Measurements from ENCODE around the gene CARS1. TPM values are rescaled to one million over a fixed set of nuclear protein-coding genes. Genes with fewer than 3 reads are reported as not detected.

Gene CARS1
- total RNA-seq, 1 donor from 2014 or later = 84.1 TPM

DNA sequence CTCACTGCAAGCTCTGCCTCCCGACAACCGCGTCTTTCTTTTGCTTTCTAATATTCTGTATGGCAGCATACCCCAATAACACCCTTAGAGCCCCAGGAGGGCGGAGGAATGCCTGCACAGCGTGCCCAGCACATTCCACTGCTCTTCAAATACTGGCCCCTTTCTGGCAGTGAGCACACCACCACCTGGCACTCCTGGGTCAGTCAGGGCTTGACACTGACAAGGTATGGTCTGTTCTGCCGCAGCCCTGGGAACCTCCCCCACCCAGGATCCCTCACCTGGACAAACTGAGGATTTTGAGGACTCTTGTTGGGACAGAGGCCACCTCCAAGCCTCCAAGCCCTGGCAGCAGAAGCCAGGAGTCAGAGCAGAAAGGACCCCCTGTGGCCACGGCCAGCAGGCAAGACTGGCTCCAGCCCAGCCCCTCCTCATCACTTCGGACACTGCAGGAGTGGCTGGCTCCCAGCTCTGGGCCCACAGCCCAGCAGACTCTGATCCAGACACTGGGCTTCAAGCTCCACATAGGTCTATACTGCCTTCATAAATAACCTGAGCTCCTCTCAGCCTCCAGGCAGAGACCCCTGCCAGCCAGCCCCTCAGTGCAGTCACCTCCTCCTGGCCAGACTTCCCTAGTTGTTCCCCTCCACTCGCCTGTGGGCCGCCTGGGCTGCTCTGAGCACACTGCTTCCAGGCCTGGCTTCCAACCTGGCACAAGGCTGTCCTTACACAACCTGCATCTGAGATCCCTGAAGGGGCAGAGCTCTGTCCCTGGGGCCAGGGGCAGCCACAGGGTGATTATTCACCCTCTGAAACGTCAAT lies 14.5 kb downstream of the CARS1 start:
- intact Hi-C loops (cut with micrococcal nuclease) = no loop called here

DNA sequence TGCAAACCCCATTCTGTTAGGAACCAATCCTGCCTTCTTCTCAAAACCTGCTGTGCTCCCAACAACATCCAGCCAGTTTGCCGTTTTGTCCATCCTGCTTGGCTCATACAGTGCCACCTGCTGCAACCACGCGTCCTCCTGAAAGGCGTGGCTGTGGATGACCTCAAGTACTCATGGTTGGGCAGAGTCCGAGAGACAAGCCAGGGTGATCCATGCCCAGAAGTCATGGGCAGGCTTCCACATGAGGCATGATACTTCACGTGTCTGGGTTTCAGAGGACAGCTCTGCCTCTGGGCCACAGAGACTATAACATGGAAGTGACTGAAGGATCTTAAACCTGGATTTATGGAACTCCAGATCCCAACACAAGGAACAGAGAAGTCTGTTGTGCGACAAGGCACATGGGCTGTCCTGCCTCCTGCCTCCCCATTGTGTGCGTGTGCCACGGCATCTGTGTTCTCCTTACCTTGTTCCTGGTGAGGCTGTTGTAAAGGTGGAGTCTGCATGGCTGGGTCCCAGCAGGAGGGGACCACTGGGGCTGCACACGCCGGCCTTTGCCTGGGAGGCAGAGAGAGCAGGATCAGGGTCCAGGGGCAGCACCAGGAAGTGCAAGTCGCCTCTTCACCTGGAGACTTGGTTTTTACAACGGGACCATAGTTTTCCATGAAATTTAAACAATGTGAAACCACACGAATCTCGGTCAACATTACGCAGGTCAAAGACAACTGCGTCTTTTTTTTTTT lies 15.4 kb downstream of the CARS1 start:
- intact Hi-C loops (cut with micrococcal nuclease) = no loop called here

DNA sequence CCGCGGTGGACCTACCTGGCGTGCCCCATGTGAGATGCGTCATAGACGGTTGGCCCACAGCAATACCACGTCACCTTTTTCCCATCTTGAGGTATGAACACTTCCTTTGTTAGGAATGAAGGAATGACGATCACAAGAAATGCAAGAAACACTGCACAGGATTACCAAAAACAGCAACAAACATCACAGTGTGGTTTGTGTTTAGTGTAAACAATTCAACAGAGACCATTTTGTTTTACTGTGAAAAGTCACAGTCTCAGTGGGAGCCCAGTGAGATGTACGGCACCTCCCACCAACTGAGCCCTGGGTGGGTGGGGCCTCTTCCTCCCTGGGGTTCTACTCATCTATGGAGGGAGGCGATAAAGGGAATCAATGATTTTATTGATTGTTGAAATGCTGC lies 16.3 kb downstream of the CARS1 start:
- intact Hi-C loops (cut with micrococcal nuclease) = no loop called here

DNA sequence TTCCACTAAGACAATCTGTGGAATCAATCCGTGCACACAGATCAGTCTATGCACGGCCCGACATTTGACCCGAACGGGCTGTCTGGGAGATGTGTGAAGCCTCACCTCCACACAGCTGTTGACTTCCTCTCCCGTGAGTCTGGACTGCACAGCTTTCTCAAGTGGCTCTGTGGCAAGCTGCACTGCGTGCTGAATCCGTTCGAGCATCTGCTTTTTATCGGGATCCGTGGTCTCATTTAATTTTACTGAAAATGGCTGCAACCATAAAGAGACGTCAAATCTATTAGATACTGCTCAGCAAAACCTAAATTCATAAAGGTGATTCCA lies 19.3 kb downstream of the CARS1 start:
- intact Hi-C loops (cut with micrococcal nuclease) = loop anchor here (1.0 to 5.0 kb wide), 5 partner anchors 11 to 369 kb away; partner anchors contain the start of gene CARS1

DNA sequence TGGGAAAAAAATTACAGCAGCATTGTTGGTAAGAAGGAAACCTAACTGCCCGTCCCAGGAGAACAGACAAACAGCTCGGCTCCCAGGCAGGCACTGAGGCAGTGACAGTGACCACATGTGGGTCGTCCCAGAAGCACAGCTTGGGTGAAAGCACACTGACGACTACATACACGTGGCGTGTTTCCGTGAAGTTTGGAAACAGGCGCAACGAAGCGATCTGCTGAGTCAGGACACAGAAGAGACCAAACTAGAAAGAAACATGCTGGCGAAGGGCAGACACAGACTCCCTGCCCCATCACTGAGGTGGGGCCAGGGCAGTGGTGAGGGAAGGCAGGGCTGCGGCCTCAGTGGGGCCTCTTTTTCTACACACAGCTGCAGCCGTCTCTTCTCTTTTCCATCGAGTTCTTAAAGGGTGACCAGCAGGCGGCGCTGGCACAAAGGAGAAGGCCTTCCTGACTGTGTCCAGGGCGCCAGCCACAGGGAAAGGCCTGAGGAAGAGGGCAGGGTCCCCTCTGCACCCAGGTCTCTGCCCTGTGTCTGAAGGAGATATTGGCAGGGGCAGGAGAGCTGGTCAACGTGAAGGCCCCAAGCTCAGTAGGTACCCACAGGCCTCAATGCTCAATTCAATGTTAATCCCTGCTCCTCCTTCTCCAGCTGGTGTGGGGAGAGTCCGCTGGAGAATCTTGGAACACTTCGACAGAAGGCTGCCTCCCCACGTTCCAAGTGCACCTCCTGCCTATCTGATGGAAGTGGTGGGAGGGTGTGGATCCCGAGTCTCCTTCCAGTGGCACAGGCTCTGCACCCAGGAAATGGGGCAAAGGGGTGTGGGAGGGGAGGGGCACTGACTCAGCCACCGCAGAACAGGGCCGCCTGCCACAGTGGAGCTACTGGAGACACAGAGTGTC lies 19.9 kb downstream of the CARS1 start:
- intact Hi-C loops (cut with micrococcal nuclease) = loop anchor here (1.0 to 5.0 kb wide), 5 partner anchors 12 to 370 kb away; partner anchors contain the start of gene CARS1

DNA sequence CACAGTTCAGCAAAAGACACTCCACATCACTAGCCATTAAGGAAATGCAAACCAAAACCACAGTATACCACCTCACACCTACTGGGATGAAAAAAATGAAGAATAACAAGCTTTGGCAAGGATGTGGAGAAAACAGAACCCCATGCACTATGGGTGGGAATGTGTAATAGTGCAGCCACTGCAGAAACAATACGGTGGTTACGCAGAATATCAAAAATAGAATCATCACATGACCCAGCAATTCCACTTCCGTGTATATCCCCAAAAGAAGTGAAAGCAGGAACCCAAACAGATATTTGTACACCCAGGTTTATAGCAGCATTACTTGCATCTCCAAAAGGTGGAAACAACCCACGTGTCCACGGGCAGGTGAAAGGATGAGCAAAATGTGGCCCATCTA lies 20.8 kb downstream of the CARS1 start:
- intact Hi-C loops (cut with micrococcal nuclease) = loop anchor here (2.0 to 5.0 kb wide), 2 partner anchors 20 to 371 kb away; partner anchors contain the start of gene CARS1

DNA sequence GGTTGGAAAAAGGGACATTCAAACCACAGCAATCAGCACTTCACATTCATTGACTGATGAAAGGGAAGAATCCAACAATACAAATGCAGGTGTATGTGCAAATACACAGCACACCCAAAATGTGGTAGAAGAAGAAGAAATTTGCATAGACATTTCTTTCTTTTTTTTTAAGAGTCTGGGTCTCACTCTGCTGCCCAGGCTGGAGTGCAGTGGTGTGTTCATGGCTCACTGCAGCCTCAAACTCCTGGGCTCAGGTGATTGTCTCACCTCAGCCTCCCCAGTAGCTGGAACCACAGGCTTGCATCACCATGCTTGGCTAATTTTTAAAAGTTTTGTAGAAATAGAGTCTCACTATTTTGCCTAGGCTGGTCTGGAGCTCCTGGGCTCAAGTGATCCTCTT lies 21.9 kb downstream of the CARS1 start:
- intact Hi-C loops (cut with micrococcal nuclease) = loop anchor here (5.0 kb wide), 1 partner anchor 372 kb away; no protein-coding TSS in a partner anchor

DNA sequence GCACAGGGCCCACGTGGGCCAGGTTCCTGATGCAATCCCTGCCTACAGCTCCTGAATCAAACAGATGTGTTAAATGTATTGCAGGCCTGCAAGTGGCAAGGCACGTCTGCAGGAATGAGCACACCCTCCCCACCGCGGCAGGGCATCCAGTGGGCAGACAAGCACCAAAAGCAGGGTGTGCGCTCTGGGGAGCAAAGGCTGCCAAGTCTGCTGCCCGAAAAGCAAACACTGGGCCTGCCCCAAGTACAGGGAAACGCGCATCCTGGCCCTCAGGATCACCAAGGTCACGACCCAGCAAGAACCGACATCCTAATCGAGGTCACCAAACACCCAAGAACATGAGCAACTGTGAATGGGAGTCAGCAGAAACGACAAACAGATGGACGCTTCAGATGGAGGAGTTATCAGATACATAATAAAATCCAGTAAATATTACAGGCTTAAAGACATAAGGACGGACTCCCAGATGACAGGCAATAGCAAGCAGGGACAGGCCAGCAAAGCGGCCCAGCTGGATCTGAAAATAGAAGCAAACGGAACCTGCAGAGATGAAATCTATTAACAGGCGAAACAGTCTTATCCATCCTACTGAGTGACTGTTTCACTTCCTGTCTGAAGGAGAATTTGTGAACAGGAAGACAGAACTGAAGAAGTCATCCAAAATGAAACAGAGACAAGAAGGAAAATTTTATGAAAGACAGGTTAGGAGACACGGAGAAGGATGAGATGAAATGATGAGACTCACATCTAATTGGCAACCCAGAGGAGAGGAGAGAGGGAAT lies 26.7 kb downstream of the CARS1 start:
- intact Hi-C loops (cut with micrococcal nuclease) = no loop called here

DNA sequence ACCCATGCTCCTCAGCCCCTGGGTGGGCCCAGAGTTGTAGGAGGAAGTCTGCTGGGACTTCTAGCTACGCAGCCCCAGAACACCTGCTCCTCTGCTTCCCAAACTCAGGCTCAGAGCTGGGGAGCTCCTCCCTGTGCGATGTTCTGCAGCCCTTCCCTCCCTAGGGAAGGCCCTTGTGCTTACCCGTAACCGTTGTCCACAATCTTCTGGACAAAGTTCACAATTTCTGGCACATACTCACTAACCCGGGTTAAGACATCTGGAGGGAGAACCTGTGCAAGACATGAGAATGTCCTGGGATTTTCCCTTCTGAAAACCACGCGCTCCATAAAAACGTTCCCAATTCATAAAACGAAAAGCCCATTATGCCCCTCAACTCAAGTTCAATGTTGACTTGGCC lies 28.4 kb downstream of the CARS1 start:
- intact Hi-C loops (cut with micrococcal nuclease) = no loop called here

DNA sequence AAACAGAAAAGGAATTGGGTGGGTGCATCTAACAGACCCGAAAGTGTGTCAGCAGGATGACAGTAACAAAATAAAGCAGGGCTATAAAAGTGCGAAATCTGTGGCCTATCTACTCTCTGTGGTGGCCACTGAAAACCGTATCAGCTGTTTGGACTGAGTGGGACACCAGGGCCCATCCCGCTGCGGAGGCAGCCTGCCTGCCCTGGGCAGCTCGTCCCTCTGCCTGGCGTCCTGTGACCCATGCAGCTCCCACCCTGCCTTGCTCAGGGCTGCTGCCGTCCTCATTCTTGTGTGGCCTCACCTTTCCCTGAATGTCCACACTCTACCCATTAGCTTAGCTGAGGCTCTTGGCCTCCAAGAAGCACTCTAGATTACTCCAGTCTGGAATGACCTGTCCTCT lies 30.4 kb downstream of the CARS1 start:
- intact Hi-C loops (cut with micrococcal nuclease) = no loop called here

DNA sequence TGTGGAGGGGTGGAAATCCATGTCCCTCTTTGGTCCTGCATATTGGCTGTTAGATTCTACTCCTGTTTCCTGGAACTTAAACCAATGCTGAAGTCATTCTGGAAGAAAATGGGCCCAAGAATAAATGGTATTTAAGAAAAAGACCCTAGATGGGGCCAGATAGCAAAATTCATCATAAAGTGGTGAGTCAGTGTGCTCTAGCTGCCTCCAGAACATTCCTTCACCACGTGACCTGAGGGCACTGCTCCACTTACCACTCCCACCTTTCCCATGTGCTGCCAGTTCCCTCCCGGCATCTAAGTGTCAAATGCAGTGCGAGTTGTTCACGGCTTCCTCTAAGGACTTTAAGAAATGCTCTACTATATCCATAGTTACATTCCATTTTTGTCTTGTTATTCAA lies 34.2 kb downstream of the CARS1 start:
- intact Hi-C loops (cut with micrococcal nuclease) = loop anchor here (1.0 kb wide), 2 partner anchors 9 to 31 kb away; partner anchors contain the start of gene NAP1L4

DNA sequence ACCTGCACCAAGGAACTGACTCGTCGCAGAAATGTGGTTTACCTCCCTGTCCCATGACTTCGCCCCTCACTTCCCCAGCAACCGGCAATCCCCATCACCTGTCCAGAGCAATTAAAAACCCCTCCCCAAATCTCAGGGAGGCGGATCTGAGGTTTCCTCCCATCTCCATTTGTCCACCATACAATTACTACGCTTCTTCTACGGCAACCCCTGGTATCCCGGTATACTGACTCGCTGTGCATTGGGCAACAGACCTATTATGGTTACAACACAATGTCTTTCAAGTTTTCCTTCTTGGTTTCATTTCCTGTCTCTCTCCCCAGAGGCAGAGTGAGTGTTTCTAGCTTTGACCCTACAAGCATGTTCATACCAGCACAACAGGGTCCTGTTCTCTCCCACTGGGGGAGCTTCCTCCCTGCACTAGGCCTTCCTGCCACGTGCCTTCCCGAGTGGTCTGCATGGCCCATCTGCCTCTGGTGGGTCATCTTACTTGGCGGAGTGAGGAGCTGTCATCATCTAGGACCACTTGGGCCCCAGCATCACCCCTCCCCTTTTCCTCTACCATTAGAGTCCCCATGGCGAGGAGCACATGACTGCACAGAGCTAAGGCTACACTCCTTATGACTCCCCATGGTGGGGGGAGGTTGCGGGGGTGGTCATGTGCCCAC lies 34.8 kb downstream of the CARS1 start:
- intact Hi-C loops (cut with micrococcal nuclease) = loop anchor here (1.0 kb wide), 2 partner anchors 8 to 30 kb away; partner anchors contain the start of gene NAP1L4

DNA sequence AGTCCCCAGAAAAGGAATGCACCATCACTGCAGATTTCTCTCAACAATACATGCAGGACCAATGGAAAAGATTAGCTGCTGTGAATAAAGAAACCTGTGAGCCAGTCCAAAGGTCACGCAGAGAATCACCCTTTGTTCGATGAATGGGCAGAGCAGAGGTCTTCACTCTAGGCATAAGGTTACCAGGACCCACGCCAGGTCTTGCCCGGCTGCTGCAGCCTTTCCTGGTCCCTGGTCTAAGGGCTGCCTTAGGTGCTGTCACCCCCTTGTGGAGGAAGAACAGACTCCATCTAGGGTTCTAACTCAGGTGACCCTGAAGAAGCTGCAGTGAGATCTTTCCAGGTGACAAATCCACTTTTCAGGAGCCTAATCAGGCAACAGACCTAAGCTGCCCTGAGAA lies 36.1 kb downstream of the CARS1 start:
- intact Hi-C loops (cut with micrococcal nuclease) = loop anchor here (1.0 kb wide), 3 partner anchors 46 to 488 kb away; no protein-coding TSS in a partner anchor

DNA sequence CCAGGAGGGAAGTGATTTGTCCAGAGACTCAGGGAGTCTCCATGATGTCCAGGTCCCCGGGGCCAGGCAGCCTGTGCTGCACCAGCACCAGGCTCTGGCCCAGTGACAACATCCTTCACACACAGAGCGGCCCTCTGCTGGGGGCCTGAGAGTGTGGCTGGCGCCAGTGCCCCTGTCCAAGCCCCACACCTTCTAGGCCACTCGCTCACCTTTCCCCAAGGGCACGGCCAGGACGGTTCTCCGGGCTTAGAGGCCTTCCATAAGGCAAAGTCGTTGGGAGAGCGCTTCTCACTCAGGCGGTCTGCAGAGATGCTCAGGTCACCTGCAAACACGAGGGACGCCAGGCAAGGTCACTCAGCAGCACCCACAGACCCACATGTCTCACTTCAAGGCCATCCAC lies 37.2 kb downstream of the CARS1 start:
- intact Hi-C loops (cut with micrococcal nuclease) = no loop called here

DNA sequence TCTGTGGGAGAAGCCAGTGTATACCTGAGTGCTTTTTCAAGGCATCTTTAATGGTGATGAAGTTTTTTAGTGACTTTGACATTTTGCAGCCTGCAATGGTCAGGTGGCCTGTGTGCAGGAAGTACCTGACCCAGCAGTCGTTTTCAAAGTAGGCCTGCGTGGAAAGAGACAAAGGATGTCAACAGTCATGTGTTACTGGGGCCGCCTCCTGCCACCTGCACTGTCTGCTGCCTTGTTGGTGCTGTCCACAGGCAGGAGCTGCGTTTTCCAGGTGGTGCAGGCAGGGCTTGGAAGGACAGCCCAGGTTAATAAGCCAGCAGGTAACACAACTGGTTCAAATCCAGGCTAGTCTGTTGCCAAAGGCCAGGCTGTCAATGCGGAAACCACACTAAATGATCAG lies 38.6 kb downstream of the CARS1 start:
- intact Hi-C loops (cut with micrococcal nuclease) = no loop called here

DNA sequence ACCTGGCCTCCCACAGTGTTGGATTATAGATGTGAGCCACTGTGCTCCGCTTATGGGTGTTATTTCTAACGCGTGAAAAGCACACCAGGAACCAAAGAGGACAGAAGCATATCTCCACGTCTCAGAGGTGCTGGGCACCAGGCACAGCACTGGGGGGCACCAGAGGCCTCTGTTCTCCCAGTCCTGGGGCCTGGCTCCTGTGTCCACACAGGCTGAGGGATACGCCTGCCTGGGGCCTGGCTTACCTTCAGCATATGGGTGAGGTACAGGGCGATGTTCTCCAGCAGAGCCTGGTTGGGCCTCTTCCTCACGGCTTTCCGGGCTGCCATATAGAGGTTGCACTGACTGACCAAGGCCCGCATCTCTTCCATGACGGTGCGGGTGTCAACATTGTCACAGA lies 40.4 kb downstream of the CARS1 start:
- intact Hi-C loops (cut with micrococcal nuclease) = no loop called here

DNA sequence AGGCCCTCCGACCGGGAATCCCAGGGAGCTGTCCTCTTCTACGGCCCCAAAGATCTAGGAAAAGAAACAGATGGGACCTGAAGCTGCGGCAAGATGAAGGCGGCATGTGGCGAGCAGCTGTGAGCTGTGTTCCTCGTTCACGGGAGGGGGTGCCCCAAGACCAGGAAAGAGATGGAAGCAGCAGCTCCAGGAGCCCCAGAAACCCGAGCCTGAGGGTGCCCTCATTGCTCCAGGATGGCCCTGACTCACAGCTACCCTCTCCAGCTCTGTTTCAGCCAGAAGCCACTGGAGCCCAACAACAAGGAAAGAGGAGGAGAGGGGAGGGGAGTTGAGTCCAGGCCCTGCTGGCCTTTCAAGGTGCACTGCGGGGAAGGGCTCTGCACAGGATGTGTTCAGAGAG lies 41.4 kb downstream of the CARS1 start:
- intact Hi-C loops (cut with micrococcal nuclease) = no loop called here

DNA sequence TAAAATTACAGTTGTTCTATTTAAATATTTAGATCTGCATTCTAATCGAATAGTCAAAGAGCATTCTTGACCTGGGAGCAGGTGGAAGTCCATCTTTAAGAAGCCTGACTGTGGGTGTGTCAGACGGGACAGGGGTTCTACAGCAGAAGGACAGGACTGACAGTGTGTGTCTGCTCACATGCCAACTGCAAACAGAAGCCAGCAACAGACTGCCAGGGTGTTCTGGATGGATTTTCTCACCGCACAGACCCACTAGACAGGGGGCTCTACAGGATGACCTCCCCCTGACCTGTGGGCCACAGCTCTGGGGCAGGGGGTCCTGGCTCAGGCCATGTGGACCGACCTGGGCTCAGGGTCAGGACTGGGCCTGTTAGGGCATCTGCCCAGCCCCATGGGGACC lies 42.3 kb downstream of the CARS1 start:
- intact Hi-C loops (cut with micrococcal nuclease) = loop anchor here (1.0 kb wide), 5 partner anchors 7 to 615 kb away; partner anchors contain the start of genes CARS1, NAP1L4 and TSSC4

DNA sequence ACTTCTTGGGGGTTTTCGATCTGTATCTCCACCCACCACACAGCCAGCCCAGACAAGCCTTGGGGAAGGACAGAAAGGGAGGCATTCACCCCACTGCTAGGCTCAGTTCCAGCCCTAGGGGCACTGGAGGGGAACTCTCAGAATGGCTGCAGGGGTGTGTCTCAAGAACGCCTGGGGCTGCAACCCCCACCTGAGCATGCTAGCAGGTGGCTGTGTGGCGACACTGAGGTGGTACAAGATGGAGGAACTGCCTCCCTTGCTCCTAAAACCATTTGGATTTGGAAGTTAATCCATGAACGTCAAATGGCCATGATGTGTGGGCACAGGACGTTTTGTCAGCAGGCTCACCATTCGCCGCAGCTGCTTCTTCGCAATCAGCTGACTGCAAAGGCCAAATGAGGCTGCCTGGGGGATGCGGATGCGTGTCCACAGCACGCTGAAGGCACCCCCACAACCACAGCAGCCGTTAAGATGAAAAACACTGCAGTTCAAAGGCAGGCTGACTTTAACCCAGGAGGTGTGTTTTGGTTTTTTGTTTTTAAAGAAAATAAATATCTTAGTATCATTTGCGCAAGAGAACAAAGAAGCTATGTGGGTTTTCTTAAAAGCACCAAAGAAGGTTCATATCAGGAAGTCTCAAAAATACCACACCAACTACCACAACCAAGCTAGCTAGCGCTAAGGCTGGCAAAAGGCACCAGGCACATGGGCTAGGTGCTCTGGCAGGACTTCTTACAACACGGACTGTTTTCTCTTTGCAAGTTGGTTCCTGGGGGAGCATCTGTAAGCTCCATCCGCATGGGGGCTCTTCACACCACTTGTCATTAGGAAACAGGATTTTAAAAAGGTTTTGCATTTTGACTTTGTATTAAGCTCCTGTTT lies 42.9 kb downstream of the CARS1 start:
- intact Hi-C loops (cut with micrococcal nuclease) = loop anchor here (1.0 kb wide), 5 partner anchors 8 to 614 kb away; partner anchors contain the start of genes CARS1, NAP1L4 and TSSC4

All from T-helper 1 cell treated with Interleukin-12 subunit alpha and Interleukin-12 subunit beta and Interleukin-4 antibody, amounts not matched to agents 30 ng/mL and 1 ng/mL, for 36 hours (primary cell).